Right ventricle myocardium superior (tissue), 1 donor: Measurements from ENCODE around the gene KCNS3. TPM values are rescaled to one million over a fixed set of nuclear protein-coding genes. Genes with fewer than 3 reads are reported as not detected.
A peak's percentile ranks its signal among the peaks of the same experiment; 100 is the strongest.

Source experiments
- ATAC-seq: fragments of 200-7000 bp; cut with Tn5 transposase; one replicate; pipeline ENCODE4 v1.9.1; 2020; ENCODE audit warnings: mild to moderate bottlenecking; ENCODE audit not compliant: poor library complexity
- DNase-seq: peaks from one replicate; pipeline ENCODE4 v3.0.0-alpha.2; 2020
- intact Hi-C: fragments of 100-400 bp; cut with DNase I; formaldehyde crosslinking; loops from one replicate; pipeline ENCODE4 v1.11.2; 2022
- total RNA-seq: library from RNA; stranded (reverse); fragmentation: NEBNext Ultra II Directional; extraction: Animal tissue kit (Norgen Biotek cat#: 25700); gene quantifications from one replicate; pipeline ENCODE4 v1.2.1, GENCODE V29; 2021
- donor health status: DM: no; HTN: yes; CAD: no; lungs with severe emphysema.

The KCNS3 gene
- total RNA-seq, 1 donor from 2014 or later: 4.2 TPM

- intact Hi-C loops: no loop called here
- DNase-seq (no peak), ATAC-seq (no peak)
Observed at GRCh38 chr2:17869128-17869527, 9.3 kb upstream of the KCNS3 start.

GRCh38 chr2:17871639-17872038 is 6.8 kb upstream of the KCNS3 start:
- intact Hi-C loops: no loop called here
- ATAC-seq: no peak
- DNase-seq: no peak

DNA sequence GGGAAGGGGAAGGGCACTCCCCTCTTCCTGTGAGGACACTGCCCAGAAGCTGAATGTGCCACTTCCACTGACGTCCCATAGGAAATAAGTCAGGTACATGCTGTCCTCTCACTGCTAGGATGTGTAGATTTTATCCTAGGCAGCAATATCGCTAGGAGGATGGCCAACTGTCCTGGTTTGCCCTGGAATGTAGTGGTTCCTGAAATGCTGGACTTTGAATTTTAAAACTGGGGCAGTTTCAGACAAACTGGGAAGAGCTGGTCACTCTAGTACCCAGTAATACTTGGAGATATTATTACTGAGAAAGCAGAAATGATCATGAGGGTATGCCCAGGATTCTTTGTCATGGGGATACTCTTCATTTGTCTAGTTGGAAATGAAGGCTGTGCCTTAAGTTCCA is 5.4 kb upstream of the KCNS3 start:
- ATAC-seq: no peak
- intact Hi-C loops: no loop called here

GRCh38 chr2:17876590-17876989 is 1.9 kb upstream of the KCNS3 start:
- no peak for DNase-seq

More for the DNA sequence above, 5.4 kb upstream of the KCNS3 start:
- no peak for DNase-seq

DNA sequence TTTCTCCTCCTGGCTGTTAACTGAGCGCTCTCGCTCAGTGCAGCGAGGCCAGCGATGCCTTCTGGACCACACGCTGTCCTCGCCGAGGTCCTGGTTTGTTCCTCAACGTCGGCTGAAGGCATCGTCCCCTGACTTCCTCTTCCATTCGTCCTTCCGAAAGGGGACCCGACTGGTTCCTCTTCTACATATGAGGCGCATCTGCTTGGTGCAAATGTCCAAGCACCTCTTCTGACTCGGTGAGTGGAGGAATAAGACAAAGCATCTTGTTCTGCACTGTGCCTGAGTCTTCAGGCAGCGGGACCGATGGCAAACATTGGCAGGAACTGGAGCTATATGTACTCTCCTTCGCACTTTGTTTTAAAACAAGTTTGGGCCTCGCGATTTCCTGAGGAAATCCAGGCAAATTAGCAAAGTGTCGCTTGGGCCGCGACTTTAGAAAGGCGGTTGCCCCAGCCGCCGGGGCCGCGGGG is 621 bp upstream of the KCNS3 start:
- peak; percentile 20 for ATAC-seq
- intact Hi-C loops: no loop called here
- no peak for DNase-seq

More at GRCh38 chr2:17876590-17876989, 1.9 kb upstream of the KCNS3 start:
- intact Hi-C loops: no loop called here
- no peak for ATAC-seq

DNA sequence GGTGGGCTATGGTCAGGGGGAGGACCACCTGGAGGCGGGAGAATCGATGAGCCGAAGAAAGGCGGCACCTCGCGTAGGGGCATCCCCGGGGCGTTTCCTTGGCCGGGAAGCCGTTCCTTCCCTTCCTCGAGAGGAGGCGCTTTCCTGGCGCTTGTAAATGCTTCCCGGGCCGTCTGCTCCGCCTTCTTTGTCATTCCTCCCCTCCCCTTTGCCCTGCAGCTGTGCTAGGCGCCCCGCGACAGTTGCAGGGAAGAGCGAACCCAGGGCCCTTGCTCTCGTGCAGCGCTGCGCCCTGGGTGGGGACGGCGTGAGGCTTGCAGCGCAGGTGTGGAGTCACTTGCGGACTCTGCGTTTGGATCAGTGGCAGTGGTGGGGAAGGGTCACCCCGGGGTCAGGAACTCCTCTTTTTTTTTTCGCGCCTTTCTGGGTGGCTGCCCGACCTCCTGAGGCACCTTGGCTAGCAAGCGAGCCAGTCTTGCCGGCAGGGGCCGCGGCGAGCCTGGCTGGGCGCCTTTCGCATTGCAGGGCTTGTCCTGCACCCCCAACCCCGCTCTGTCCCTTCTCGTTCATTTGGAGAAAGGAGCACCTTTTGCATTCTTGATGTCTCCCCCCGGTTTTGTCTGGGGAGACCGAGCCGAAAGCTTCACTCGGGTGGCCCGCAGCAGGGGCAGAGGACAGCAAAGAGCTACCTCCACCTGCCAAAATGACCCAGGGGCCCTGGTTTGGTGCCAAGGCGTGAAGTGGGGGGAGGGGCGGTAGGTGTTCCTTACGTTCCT is 858 bp downstream of the KCNS3 start:
- intact Hi-C loops: no loop called here
- peak; percentile 80 for ATAC-seq
- DNase-seq: peak; percentile 75

- no peak for ATAC-seq
Observed at GRCh38 chr2:17879913-17880274, 1.4 kb downstream of the KCNS3 start.

DNA sequence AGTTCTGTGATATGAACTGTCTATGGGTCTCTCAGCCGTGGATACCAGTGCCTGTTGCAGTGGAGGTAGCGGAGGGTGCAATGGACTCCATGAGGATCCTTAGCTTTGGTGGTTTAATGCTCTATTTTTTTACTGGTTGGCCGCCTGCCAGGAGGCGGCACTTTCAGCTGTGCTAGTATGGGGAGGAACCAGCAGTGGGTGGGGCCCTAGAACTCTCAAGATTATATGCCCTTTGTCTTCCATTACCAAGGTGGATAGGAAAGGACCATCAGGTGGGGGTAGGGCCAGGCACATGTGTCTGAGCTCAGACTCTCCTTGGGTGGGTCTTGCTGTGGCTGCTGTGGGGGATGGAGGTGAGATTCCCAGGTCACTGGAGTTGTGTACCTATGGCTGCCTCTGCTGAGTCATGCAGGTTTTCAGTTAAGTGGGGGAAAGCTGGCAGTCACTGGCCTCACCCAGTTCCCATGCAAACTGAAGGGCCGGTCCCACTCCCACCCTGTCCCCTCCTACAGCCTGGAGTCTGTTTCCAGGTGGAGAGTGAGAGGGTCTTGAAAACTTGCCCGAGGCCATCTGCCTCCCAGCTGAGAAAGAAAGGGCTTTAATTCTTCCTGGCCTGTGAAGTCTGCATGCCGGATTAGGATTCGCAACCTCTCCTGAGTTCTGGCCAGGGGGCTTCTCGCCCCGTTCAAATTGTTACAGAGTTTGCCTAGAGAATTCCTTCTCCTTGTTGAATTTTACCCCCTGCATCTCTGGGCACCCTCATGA is 14.5 kb downstream of the KCNS3 start:
- no peak for ATAC-seq
- no peak for DNase-seq
- intact Hi-C loops: no loop called here

More at GRCh38 chr2:17879913-17880274, 1.4 kb downstream of the KCNS3 start:
- intact Hi-C loops: no loop called here
- DNase-seq: no peak

DNA sequence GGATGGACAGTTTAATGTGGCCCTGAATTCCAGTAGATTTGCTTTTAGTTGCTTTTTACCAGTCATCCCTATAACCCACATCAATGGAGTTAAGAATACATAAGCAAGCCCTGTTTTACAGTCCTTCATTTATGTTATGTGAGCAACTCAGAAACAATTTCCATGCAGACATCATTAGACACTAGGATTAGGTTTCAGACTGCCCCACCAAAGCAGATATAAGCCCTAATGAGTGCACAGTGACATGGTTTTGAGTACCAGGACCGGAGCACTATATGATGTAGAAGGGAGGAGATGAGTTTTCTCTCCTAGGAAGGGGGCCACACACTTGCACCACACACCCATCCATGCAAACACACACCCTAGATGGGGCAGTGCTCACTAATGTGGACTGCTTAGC is 15.5 kb downstream of the KCNS3 start:
- ATAC-seq: no peak
- no peak for DNase-seq
- intact Hi-C loops: no loop called here

- intact Hi-C loops: no loop called here
- ATAC-seq (no peak), DNase-seq (no peak)
Observed at GRCh38 chr2:17894556-17894955, 16.1 kb downstream of the KCNS3 start.

DNA sequence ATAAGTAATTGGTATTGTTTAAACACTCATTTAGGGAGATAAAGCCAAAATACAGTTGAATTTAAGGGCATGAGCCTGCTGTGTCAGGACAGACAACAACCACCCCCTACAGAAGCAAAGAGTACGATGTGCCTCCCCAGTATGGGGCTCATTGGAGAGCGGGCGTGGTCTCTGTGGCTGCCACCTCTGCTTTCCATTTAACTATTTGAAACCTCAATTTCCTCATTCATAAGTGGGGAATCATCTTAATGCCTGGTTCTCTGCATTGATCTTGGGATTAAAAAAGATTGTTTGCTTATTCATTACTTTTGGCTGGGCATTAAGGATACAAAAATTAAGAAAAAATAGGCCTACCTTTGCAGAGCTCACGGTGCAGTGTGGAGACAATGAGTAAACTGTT is 21.4 kb downstream of the KCNS3 start:
- ATAC-seq: no peak
- no peak for DNase-seq
- intact Hi-C loops: no loop called here

- no peak for DNase-seq
- no peak for ATAC-seq
- intact Hi-C loops: no loop called here
Observed at GRCh38 chr2:17901246-17901645, 22.8 kb downstream of the KCNS3 start.

DNA sequence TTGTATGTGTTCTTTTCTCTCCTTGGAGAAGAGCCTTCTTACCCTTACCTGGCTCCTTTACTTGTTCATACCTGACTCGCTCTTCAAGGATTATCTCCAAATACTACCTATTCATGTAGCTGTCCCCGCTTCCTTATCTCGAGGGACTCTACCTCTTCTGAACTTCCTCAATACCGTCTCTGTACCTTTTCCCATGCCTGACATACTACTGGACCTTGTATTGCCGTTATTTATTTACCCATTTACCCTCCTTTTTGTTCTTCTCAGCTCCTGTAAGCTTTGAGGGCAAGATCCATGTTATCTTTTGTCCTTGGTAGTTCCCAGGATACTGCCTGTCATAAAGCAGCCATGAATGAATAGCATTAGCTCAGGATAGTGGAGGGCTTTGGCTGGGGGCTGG is 32.5 kb downstream of the KCNS3 start:
- ATAC-seq: no peak
- intact Hi-C loops: no loop called here
- no peak for DNase-seq

DNA sequence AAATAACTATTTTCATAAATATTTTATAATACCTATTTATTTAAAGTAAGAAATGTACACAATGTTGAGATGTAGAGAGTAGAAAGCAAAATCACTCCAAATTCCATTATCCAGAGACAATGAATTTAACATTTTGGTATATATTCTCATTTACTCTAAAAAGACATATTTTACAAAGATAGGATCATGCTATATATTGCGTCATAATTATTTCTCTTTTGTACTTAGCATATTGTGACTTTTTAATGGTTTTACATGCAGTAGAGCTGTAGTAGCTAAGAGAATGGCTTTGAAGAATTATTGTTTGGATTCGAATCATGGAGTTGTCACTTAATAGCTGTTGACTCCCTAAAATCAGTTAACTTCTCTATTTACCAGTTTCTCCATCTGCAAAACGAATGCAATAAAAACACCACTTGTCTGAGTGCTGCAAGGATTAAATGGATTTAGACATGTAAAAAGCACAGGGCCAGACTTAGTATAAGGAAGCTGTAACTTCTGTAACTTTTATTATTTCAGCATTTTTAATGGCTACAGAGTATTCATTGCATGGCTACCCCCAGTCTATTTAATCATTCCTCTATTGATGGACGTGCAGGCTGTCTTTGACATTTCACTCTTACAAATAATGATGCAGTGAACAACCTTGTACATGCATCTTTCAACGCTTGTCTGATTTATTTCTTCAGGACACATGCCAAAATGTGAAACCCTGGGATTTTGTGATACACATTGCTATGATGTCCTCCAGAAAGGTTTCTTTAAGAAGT is 33.2 kb downstream of the KCNS3 start:
- intact Hi-C loops: no loop called here
- no peak for ATAC-seq
- DNase-seq: no peak

- intact Hi-C loops: no loop called here
- peak; percentile 38 for ATAC-seq
- DNase-seq: no peak
Observed at GRCh38 chr2:17912266-17912691, 33.8 kb downstream of the KCNS3 start.

DNA sequence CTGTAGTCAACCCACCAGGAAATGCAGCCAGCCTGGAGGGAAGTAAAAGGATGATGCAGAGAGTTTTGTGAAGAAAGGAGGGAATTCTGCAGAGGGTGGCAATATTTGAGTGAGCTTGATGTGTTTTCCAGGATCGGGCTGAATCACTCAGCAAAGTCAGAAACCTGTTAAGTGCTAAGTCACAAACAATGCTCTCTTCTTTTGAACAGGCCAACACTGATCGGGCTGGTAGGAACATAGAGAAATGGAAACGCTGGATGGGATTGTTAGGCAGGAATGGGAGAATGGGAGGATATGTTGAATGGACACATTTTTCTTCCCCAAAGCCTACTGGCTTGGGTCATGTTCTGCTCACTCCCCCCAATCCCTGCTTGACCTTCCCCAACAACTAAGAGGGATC is 36.6 kb downstream of the KCNS3 start:
- DNase-seq: no peak
- intact Hi-C loops: no loop called here

GRCh38 chr2:17915811-17916518 is 37.5 kb downstream of the KCNS3 start:
- ATAC-seq: no peak
- intact Hi-C loops: no loop called here
- DNase-seq: no peak

More for the DNA sequence above, 36.6 kb downstream of the KCNS3 start:
- no peak for ATAC-seq

DNA sequence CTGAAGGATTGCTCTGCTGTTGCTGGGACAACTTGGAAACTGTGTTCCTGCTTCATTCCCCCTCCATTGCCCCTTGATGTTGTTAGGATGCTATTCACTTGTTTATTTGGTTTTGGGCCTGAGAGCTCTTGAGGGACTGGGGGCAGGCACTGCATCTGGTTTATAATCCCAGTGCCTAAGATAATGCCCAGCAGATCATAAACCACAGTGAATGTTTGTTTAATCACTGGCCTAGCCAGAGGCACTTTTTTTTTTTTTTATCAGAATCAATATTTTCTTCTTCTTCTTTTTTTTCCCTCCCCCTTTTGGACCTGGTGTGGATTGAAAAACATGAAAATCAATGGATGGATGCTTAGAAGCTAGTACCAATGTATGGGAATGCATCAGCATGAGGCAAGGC is 38.1 kb downstream of the KCNS3 start:
- DNase-seq (no peak), ATAC-seq (no peak)
- intact Hi-C loops: no loop called here

GRCh38 chr2:17918789-17919188 is 40.3 kb downstream of the KCNS3 start:
- intact Hi-C loops: no loop called here
- no peak for ATAC-seq
- no peak for DNase-seq
